GM19452 (cell line): ENCODE results near the gene AGAP3.

Experiments used
- ATAC-seq: cut with Tn5 transposase; IDR thresholded peaks from one replicate; pipeline ENCODE4 v1.9.1; 2021; ENCODE audit not compliant: unreplicated experiment

AGAP3 gene

DNA sequence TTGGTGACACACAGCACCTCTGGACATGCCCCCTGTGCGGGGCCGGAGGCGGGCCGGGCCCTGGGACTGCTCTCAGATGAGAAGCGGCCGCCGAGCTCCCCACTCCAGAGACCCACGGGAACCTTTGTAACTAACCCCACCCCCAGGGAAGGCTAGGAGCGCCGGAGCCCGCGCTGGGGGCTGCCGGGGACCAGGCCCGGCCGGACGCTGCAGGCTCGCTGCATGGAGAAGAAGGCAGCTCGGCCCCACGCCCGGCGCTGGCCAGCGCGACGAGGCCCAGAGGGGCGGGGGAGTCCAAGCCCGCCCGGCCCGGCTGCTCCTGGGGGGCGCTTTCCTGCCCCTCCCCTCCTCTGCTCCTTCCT is 36.5 kb downstream of the AGAP3 start:
- ATAC-seq: no peak

DNA sequence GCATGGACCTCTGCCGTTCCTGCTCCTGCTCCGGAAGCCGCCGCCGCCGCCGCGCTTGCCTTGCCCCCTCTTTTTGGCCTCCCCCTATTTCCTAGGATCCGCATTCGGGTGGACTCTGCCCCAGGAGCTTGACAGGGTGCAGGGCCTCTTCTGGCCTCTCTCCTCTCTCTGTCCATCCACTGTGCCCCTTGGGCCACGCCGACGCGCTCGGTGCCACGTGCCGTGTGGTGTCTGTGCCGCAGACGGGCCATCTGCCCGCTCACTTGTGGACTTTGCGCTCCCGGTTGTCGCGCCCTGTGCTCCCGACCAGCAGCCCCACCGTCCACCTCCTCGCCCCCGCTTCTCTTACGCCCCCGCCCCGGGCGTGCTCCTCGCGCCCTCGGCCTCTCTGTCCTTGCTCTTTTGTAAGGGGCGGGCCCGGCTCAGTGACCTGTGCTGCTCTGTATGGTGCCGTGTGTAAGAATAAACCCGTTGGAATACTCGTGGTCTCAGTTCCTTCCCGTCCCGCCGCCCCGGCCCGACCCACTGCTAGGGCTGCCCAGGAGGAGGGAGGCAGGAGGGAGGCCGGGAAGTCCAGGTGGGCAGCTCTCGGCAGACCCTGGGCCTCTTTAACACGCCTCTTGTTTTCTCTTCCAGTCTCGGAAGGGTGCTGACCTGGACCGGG is 37.0 kb downstream of the AGAP3 start:
- ATAC-seq: no peak

DNA sequence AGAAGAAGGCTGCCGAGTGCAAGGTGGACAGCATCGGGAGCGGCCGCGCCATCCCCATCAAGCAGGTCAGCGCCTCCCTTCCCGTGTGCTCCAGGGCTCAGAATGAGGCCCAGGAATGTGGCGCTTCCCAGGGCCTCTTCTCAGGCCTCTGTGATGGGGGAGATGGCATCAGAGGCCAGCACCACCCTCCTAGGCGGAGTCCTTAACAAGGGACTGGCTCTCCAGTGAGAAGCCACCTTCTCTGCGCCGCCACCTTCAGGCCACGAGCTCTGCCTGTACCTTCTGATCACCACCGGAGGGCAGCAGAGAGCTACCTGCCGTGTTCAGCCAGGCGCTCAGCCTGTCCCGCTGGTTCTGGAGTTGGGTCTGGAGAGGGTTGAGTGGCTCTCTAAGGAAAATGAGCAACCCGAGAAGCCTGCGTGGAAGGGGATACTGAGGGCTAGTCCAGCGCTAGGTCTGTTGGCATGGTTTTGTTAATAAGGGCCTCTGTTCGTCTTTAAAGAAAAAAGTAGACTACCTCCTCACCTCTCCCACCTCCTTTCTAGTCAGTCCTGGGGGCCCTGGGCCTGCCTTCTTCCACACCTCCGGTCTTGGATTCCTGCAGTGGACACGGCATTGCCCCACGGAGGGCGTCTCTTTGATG is 37.7 kb downstream of the AGAP3 start:
- peak; percentile 81 for ATAC-seq

DNA sequence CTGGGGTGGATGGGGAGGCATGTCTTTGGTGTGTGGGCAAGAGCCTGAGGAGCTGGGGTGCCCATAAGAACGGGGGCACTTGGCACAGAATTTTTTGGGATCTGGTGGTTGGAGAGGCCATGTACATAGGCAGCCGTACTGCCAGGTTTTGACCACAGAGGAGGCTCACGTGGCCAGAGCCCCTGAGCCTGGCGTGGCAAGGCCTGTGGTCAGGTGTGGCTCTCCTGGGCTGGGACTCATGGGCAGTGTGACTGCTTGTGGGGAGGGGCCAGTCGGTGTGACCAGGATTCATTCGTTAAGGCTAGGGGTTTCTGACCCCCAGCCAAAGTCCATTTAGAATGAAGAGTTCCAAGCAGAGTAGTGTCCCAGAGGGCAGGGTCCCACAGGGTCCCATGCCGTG is 38.2 kb downstream of the AGAP3 start:
- ATAC-seq: no peak

DNA sequence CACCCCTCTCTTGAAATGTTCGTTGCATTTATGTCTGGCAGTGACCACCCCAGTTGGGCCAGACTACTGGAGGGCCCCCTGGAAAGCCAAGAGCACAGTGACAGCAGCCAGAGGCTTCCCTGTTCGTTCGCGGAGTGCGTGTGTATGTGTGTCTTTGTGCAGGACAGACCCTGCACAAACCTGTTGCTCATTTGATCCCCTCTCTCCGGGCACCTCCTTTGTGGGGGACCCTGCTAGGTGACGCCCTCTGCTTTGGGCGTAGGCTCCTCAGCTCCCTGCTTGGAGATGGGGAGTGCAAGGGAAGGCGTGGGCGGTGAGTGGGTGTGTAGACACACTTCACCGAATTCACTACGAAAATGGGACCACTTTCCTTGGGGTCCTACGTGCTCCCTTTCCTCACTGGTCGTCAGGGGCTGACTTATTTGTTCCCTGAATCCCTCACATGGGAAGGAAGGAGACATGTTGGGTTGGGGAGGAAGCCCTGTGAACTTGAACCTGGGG is 38.7 kb downstream of the AGAP3 start:
- ATAC-seq: no peak

DNA sequence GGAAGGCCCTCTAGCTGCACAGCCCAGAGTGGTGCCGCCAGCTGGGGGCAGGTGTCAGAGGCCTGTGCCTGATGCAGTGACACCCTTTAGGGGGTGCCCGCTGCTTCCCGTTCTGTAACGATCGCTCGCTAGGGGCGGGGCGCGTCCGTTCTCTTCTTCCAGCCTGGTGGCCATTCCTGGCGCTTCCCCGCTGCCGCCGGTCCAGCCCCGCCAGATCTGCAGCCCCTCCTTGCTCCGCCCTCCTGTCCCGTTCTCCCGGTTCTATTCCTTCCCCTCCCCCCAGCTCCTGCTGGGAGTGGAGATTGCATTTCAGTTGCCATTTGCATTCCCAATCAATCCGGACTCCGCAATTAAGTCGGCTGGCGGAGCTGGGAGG is 39.2 kb downstream of the AGAP3 start:
- no peak for ATAC-seq

DNA sequence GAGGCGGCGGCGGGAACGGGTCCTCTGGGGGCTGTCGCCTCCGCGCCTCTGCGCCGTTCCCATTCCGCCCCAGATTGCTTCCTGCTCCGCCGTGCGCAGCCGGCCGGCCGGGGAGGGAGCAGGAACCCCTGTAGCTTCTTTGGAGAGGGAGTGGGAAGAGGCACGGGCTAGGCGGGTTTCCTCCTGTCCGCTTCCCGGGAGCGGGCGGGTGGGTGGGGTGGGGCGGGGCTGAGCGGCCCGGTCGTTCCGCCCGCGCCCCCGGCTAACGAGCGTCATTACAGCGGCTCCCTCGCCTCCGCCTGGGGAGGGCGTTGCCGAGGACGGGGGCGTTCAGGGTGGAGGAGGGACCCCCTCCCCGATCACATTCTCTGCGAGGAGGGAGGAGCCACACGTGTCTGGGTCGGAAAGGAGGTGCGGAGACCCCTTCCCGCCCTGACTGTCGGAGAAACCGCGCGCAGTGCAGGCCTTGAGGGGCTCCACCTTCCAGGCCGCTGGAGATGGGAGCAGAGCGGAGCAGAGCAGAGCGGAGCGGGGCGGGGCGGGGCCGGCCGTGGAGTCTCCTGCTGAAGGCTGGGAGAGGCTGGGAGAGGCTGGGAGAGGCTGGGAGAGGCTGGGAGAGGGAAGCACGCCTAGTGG is 39.7 kb downstream of the AGAP3 start:
- no peak for ATAC-seq

DNA sequence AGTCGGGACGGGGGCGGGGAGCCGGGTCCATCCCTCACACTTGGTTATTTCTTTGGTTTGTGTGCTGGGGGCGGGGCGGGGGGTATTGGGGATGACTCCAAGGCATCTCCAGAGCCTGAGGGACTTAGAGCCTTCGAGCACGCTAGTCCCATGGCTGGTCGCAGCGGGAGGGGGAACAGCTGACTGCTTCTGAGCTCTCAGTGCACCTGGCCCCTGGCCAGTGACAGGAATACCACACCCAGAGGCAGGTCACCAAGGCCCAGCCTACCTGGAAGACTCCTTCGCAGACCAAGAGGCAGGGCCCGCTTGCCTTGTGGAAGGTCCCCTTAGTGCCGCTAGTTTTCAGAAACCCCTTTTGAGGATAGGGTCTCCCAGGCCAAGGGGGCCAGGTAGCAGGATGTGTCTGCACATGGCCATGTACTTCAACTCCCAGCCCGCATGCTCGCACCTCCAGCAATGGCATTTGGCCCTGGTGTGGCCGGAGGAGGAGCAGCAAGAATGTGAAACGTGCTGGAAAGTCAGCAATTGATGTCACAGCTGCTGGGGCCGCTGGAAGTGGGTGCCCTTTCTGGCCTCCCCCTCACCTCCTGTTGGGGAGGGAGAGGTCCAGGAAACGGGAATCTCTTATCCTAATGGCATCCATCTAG is 40.3 kb downstream of the AGAP3 start:
- ATAC-seq: no peak

DNA sequence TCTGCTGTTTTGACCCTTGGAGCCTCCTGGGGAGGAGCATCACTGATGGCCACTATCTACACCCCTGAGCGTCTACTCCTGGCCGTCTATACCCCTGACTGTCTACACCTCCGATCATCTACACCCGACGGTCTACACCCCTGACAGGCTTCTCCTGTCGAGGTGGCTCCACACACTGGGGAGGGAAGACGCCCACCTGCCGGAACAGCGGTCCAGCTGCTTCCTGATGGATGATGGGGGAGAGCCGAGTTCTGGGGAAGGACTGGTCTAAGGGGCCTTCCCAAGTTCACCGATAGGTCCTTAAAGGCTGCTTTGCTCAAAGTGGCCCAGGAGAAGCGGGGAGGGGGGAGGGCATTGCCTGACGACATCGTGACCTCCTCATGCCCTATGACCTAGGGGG is 41.9 kb downstream of the AGAP3 start:
- no peak for ATAC-seq

DNA sequence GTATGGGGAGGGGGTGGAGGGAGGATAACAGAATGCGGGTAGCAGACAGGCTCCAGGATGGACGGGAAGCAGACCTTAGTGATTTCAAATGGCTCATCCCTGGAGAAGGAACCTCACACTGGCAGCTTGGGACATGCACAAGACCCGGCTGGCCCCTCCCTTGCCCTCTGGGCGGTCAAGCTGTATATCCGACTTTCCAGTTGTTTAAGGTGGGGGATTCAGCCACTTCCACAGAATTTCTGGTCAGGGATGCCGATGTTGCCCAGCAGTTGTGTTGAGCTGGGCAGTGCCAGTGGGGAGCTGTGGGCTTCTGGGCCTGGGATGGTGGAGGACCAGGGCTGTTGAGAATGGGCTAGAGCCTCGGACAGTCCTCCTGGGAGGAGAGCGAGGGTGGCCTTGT is 42.4 kb downstream of the AGAP3 start:
- no peak for ATAC-seq

DNA sequence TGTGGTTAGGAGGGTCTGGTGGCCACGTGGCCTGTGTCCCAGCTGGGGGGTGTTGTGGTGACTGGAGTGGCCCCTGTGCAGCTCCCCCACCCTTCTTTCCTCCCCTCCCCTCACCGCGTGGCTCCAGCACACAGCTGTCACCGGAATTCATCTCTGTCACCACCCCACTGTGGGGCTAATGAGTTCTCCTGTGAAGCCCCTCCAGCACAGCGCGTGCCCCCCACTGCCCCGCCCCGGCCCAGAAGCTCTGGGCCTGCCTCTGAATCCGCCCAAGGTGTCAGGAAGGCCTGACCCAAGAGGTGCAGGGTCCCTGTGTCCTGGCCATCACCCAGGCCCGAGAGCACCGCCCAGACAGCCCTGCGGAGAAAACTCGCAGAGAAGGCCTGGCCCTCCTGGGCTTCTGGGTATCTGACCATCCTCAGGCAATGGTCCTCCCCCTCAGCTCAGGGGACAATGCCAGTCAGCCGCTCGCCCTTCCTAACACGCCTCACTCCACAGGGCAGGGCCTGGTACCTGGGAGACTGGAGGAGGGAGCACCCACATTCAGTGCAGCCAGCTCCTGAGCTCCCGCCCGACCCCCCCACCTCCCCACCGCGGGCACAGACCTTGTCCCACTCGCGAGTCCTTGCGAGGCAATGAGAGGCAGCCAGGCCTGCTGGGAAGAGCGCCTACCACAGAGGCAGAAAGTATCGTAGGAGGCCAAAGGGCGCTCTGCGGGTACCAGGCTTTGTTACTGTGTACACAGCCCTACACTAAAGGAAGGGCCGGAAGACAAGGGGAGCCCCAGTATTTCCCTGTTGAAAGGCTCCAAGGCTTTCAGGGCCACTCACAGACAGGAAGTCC is 43.1 kb downstream of the AGAP3 start:
- ATAC-seq: no peak

DNA sequence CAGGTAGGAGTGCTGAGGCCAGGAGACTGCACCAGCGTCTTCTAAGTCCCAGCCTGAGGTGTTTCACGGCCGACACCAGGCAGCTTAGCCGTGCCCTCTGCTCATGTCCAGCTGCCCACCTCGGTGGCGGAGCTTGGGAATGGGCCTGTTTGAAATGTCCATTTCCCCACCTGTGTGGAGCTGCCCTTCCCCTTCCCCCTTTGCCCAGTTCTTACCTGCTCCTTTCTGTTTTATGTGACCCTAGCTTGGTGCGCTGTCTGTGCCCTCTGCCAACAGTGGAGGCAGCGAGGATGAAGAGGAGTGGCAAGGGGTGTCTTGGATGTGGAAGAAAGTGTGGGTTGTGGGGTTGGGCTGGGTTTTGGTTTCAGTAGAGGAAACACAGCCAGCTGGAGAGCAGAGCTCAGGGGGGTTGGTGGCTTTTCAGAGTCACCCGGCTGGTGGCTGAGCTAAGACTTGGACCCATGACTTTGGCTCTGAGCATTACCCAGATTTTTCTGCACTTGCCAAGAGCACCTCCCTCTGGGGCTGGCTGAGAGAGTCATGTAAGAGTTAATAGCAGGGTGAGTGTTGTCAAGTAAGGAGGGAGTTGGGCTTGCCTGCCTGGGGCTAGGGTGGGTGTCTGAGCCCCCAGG is 43.8 kb downstream of the AGAP3 start:
- no peak for ATAC-seq

DNA sequence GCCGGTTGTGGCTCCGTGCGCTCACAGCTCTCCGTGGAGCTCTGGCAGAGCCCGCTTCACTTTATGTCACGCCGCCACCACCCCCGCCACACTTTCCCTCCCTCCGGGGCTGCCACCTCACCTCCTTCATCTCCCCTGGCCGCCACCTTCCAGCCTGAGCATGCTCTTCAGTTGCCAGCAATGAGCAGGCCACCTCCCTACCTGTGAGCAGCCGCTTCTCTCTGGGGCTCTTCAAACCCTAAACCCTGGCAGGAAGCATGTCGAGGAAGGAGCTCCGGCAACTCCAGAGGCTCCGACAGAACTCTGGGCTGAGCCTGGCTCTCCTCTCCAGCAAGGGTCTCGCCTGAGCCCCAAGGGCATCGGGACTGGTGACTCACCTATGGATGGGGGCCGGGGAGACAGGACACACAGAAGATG is 44.5 kb downstream of the AGAP3 start:
- ATAC-seq: no peak

DNA sequence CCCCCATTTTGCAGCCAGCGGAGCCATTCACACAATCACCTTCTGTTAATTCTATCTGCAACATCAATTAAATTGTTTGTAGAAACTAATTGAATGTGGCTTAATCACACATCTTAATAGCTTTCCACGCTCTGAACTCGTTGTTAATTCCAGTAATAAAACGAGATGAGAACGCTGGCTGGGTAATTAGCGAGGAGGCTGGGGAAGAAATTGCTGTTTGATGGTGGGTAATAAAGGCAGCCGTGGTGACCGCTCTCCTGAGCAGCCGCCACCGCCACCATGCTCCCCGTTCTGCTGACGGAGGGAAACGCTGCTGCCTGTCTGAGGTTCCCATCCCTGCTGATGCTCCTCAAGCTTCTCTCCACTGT is 44.9 kb downstream of the AGAP3 start:
- no peak for ATAC-seq

DNA sequence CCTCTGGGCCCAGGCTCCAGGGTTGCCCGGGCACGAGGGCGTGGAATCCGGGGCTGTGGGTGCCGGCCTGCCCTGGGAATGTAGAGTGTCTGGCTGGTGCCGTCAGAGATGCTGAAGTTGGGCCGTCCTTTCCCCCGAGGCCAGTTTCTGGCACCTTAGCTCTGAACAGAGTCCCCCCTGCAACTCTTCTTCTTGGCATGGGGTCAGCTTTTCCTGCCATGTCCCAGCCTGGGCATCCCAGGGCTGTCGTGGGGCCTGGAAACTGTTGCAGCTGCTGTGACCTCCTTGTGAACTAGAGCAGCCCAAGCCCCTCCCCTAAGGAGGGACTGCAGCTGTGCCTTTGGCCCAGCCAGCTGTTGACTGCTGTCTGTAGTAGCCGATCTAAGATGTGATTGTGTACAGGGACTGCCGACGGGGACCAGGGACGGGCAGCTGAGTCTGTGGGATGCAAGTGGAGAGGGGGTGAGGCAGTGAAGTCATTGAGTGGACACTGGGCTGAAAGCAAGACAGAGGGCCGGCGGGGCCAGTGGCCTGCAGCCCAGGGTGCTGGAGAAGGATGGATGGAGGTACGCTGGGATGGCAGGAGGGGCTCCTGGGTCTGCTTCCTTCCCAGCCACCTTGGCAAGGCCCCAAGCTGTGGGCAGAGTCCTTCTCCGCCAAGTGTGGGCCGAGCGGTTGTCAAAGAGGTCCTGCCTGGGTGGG is 45.5 kb downstream of the AGAP3 start:
- no peak for ATAC-seq

DNA sequence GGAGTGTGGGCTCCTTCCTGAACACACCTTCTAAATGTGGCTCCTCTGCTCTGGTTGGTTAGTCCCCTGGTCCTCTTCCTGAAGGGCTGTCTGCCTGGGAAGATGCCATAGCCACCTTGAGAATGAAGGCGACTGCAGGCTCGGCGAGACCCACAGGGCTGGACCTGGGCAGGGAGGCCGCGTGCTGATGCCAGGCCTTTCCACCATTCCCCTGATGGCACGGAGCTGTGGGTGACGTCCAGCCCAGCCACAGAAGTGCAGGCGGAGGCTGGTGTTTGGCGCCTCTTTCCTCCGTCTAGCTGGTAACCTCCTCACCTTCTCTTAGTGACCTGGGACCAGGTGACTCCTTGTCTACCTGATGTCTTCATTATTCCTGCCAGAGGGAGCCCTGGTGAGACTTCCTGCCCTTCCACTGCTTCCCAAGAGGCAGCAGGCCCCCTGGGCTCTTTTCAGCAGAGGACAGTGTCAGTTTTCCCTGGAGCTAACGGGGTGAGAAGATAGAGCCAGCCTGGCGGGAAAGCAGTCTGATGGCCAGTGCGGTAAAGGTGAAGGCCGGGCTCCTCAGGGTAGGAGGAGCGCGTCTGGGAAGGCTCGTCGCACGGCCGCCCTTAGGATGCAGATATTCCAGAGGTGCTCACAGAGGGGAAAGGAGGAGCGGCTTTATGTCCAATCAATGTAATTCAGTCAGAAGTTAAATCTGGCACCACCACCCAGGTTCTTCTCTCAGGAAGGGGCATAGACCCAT is 46.4 kb downstream of the AGAP3 start:
- no peak for ATAC-seq

DNA sequence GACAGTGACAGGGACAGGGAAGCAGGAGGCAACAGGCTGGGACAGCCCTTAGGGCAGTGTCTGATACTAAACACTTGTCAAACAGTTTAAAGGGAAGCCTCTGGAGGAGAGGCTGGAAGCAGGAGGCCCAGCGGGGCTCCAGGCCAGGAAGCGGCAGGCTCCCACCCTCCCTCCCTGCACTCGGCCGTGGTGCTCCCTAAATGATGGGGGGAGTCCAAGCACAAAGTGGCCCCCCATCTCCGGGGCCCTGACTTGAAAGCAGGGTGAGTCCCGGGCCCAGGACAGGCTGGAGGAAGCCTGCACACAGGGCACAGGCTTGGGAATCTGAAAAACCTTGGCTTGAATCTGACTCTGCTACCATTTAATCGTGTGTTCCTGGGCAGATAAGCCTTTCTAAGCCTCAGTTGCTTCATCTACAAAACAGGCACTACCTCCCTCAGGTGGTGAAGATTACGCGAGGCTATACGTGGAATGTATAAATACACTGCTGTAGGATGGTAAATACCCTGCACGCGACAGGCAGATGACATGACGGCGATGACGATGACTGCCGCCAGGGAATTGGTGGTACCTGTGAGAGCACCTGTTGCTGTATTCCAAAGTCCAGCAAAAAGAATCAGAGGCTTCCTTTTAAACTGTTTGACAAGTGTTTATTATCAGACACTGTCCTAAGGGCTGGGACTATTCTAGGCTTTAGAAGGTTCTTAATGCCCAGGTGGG is 47.2 kb downstream of the AGAP3 start:
- ATAC-seq: no peak

DNA sequence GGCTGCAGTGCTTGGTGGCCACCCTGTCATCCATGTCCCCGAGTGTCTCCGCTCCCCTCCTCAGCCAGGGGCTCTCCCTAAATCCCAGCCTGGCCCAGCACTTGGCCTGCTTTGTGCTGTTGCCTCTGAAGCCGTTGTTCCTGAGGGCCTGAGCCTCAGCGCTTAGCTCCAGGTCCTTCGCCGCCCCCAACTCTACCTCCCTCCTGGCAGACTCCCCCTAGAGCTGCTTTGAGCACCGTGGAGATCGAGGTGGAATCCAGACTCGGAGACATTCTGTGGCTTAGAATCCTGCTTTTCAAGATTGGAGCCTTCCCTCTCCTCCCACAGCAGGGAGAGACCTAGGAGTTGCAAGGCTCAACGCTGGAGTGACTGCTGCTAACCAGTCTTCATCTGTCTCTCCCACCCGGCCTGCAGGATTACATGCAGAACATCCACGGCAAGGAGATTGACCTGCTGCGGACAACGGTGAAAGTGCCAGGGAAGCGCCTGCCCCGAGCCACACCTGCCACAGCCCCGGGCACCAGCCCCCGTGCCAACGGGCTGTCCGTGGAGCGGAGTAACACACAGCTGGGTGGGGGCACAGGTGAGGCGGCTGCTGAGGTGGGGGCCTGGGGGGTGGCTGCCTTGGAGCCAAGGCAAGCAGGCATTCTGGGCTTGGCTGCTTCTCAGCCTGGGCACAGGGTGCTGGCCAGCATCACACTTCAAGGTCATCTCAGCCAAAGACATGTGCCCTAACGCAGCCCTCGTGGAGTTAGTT is 47.9 kb downstream of the AGAP3 start:
- ATAC-seq: no peak
